Measurements from ENCODE around the gene CATSPERE.

Gene CATSPERE
- 0 to 4.2 (median 0.55) reads per million in 9 experiments for total RNA-seq

- H3K27ac Mint-ChIP-seq, result peak within 1 kb of the TSS; percentile 66 to 72
- H3K36me3 Mint-ChIP-seq (ENCODE audit: insufficient read depth), result no peaks in the 10 kb centered on the region
- H3K27me3 Mint-ChIP-seq, result no peaks in the 10 kb centered on the region
- peak within 1 kb of the TSS; percentile 76 to 82 for H3K4me3 Mint-ChIP-seq
- ATAC-seq (replicated peaks) (peak; percentile 98), DNase-seq (peak; percentile 53 to 65 (median 61))
- H3K4me1 Mint-ChIP-seq (ENCODE audit: low read depth in 2 of 2), result peaks cover 8 to 12% of the 10 kb centered on the region in 2 donors
- H3K9me3 Mint-ChIP-seq, result no peaks in the 10 kb centered on the region
Observed at GRCh38 chr1:244461245-244462071, at the start of gene CATSPERE. TSS of gene CATSPERE (plus strand) at chr1:244461273. CDS start at chr1:244461430, 157 bp downstream.

- Mint-ChIP-seq H3K36me3 (ENCODE audit: insufficient read depth) (peaks cover 78% of the 10 kb centered on the region), H3K27ac (no peak overlapping the region), H3K27me3 (no peaks in the 10 kb centered on the region), H3K4me3 (no peak overlapping the region), H3K9me3 (no peaks in the 10 kb centered on the region), H3K4me1 (ENCODE audit: low read depth in 2 of 2) (peaks cover 14 to 24% of the 10 kb centered on the region in 2 donors)
- ATAC-seq (replicated peaks) (no peak), DNase-seq (no peak)
Observed at GRCh38 chr1:244412176-244412575, 48.9 kb upstream of the CATSPERE start.

GRCh38 chr1:244413736-244414135 lies 47.3 kb upstream of the CATSPERE start:
- ATAC-seq (replicated peaks) (no peak), DNase-seq (no peak)
- H3K9me3 Mint-ChIP-seq, result no peaks in the 10 kb centered on the region
- no peaks in the 10 kb centered on the region for H3K27me3 Mint-ChIP-seq
- H3K4me1 Mint-ChIP-seq (ENCODE audit: low read depth in 2 of 2), result peaks cover 10 to 20% of the 10 kb centered on the region in 2 donors
- peak overlapping the region in 1 of 2 donors; percentile 32 for H3K27ac Mint-ChIP-seq
- H3K4me3 Mint-ChIP-seq, result no peak overlapping the region
- peaks cover 83% of the 10 kb centered on the region for H3K36me3 Mint-ChIP-seq (ENCODE audit: insufficient read depth)

GRCh38 chr1:244414543-244414942 lies 46.5 kb upstream of the CATSPERE start:
- peak overlapping the region in 1 of 2 donors; percentile 32 for H3K27ac Mint-ChIP-seq
- H3K4me1 Mint-ChIP-seq (ENCODE audit: low read depth in 2 of 2), result peaks cover 10 to 19% of the 10 kb centered on the region in 2 donors
- no peaks in the 10 kb centered on the region for H3K27me3 Mint-ChIP-seq
- H3K9me3 Mint-ChIP-seq, result no peaks in the 10 kb centered on the region
- H3K36me3 Mint-ChIP-seq (ENCODE audit: insufficient read depth), result peaks cover 83% of the 10 kb centered on the region
- H3K4me3 Mint-ChIP-seq, result no peak overlapping the region
- DNase-seq, result no peak
- ATAC-seq (replicated peaks), result no peak

GRCh38 chr1:244419024-244419423 lies 42.0 kb upstream of the CATSPERE start:
- peaks cover 0 to 6% of the 10 kb centered on the region in 2 donors for H3K4me1 Mint-ChIP-seq (ENCODE audit: low read depth in 2 of 2)
- DNase-seq, result no peak
- no peaks in the 10 kb centered on the region for H3K27me3 Mint-ChIP-seq

GRCh38 chr1:244422174-244422573 lies 38.9 kb upstream of the CATSPERE start:
- no peak for ATAC-seq (replicated peaks)
- Mint-ChIP-seq H3K4me1 (ENCODE audit: low read depth in 2 of 2) (peaks cover 5 to 21% of the 10 kb centered on the region in 2 donors), H3K9me3 (no peaks in the 10 kb centered on the region)

More at GRCh38 chr1:244419024-244419423, 42.0 kb upstream of the CATSPERE start:
- no peak overlapping the region for H3K27ac Mint-ChIP-seq
- H3K4me3 Mint-ChIP-seq, result no peak overlapping the region
- ATAC-seq (replicated peaks), result no peak
- H3K9me3 Mint-ChIP-seq, result no peaks in the 10 kb centered on the region
- H3K36me3 Mint-ChIP-seq (ENCODE audit: insufficient read depth), result peaks cover 78% of the 10 kb centered on the region

GRCh38 chr1:244424649-244425334 lies 36.3 kb upstream of the CATSPERE start:
- no peaks in the 10 kb centered on the region for H3K27me3 Mint-ChIP-seq
- ATAC-seq (replicated peaks) (no peak), DNase-seq (no peak)
- peaks cover 52% of the 10 kb centered on the region for H3K36me3 Mint-ChIP-seq (ENCODE audit: insufficient read depth)
- no peaks in the 10 kb centered on the region for H3K9me3 Mint-ChIP-seq
- no peak overlapping the region for H3K4me3 Mint-ChIP-seq
- no peak overlapping the region for H3K27ac Mint-ChIP-seq
- H3K4me1 Mint-ChIP-seq (ENCODE audit: low read depth in 2 of 2), result peaks cover 9 to 36% of the 10 kb centered on the region in 2 donors

More at GRCh38 chr1:244422174-244422573, 38.9 kb upstream of the CATSPERE start:
- no peak overlapping the region for H3K4me3 Mint-ChIP-seq
- H3K27me3 Mint-ChIP-seq, result no peaks in the 10 kb centered on the region
- peaks cover 65% of the 10 kb centered on the region for H3K36me3 Mint-ChIP-seq (ENCODE audit: insufficient read depth)
- DNase-seq, result no peak
- peak overlapping the region in 1 of 2 donors; percentile 59 for H3K27ac Mint-ChIP-seq

GRCh38 chr1:244427647-244428046 lies 33.4 kb upstream of the CATSPERE start:
- ATAC-seq (replicated peaks), result no peak
- H3K27me3 Mint-ChIP-seq, result no peaks in the 10 kb centered on the region
- H3K27ac Mint-ChIP-seq, result peak overlapping the region in 1 of 2 donors; percentile 57
- H3K4me1 Mint-ChIP-seq (ENCODE audit: low read depth in 2 of 2), result peaks cover 12 to 37% of the 10 kb centered on the region in 2 donors
- no peak for DNase-seq
- peaks cover 56% of the 10 kb centered on the region for H3K36me3 Mint-ChIP-seq (ENCODE audit: insufficient read depth)
- no peaks in the 10 kb centered on the region for H3K9me3 Mint-ChIP-seq
- H3K4me3 Mint-ChIP-seq, result no peak overlapping the region

- Mint-ChIP-seq H3K4me3 (no peak overlapping the region), H3K4me1 (ENCODE audit: low read depth in 2 of 2) (peaks cover 12 to 34% of the 10 kb centered on the region in 2 donors), H3K9me3 (no peaks in the 10 kb centered on the region), H3K36me3 (ENCODE audit: insufficient read depth) (peaks cover 60% of the 10 kb centered on the region), H3K27me3 (no peaks in the 10 kb centered on the region), H3K27ac (no peak overlapping the region)
- no peak for ATAC-seq (replicated peaks)
- DNase-seq, result no peak
Observed at GRCh38 chr1:244429818-244430217, 31.3 kb upstream of the CATSPERE start.

GRCh38 chr1:244431166-244431565 lies 29.9 kb upstream of the CATSPERE start:
- Mint-ChIP-seq H3K9me3 (no peaks in the 10 kb centered on the region), H3K36me3 (ENCODE audit: insufficient read depth) (peaks cover 70% of the 10 kb centered on the region), H3K27ac (no peak overlapping the region), H3K4me3 (no peak overlapping the region), H3K4me1 (ENCODE audit: low read depth in 2 of 2) (peaks cover 8 to 31% of the 10 kb centered on the region in 2 donors), H3K27me3 (no peaks in the 10 kb centered on the region)
- DNase-seq (no peak), ATAC-seq (replicated peaks) (no peak)

GRCh38 chr1:244435562-244436205 lies 25.4 kb upstream of the CATSPERE start:
- H3K36me3 Mint-ChIP-seq (ENCODE audit: insufficient read depth), result peaks cover 80% of the 10 kb centered on the region
- ATAC-seq (replicated peaks) (no peak), DNase-seq (no peak)
- H3K27me3 Mint-ChIP-seq, result no peaks in the 10 kb centered on the region
- no peak overlapping the region for H3K4me3 Mint-ChIP-seq
- peak overlapping the region; percentile 1 to 83 for H3K27ac Mint-ChIP-seq
- H3K9me3 Mint-ChIP-seq, result no peaks in the 10 kb centered on the region
- peaks cover 12 to 33% of the 10 kb centered on the region in 2 donors for H3K4me1 Mint-ChIP-seq (ENCODE audit: low read depth in 2 of 2)

- H3K36me3 Mint-ChIP-seq (ENCODE audit: insufficient read depth), result peaks cover 72% of the 10 kb centered on the region
- no peaks in the 10 kb centered on the region for H3K27me3 Mint-ChIP-seq
- DNase-seq (no peak), ATAC-seq (replicated peaks) (no peak)
- H3K27ac Mint-ChIP-seq, result peak overlapping the region in 1 of 2 donors; percentile 44
- no peak overlapping the region for H3K4me3 Mint-ChIP-seq
- H3K4me1 Mint-ChIP-seq (ENCODE audit: low read depth in 2 of 2), result peaks cover 12 to 33% of the 10 kb centered on the region in 2 donors
- no peaks in the 10 kb centered on the region for H3K9me3 Mint-ChIP-seq
Observed at GRCh38 chr1:244436336-244437085, 24.6 kb upstream of the CATSPERE start.

GRCh38 chr1:244437086-244437468 lies 24.0 kb upstream of the CATSPERE start:
- Mint-ChIP-seq H3K27ac (peak overlapping the region in 1 of 2 donors; percentile 44), H3K36me3 (ENCODE audit: insufficient read depth) (peaks cover 66% of the 10 kb centered on the region)

More at GRCh38 chr1:244437086-244437468, 24.0 kb upstream of the CATSPERE start:
- DNase-seq (no peak), ATAC-seq (replicated peaks) (no peak)
- Mint-ChIP-seq H3K4me1 (ENCODE audit: low read depth in 2 of 2) (peaks cover 12 to 33% of the 10 kb centered on the region in 2 donors), H3K4me3 (no peak overlapping the region), H3K27me3 (no peaks in the 10 kb centered on the region), H3K9me3 (no peaks in the 10 kb centered on the region)
